DMS114 treated with DMSO at 0.1 percent for 48 hours (cell line): Measurements from ENCODE around the gene FAM124A.

Experiments used
- DNase-seq: peaks from one replicate; lab custom pipeline; 2025; ENCODE audit not compliant: unreplicated experiment; lab: John Stamatoyannopoulos, UW

FAM124A gene

DNA sequence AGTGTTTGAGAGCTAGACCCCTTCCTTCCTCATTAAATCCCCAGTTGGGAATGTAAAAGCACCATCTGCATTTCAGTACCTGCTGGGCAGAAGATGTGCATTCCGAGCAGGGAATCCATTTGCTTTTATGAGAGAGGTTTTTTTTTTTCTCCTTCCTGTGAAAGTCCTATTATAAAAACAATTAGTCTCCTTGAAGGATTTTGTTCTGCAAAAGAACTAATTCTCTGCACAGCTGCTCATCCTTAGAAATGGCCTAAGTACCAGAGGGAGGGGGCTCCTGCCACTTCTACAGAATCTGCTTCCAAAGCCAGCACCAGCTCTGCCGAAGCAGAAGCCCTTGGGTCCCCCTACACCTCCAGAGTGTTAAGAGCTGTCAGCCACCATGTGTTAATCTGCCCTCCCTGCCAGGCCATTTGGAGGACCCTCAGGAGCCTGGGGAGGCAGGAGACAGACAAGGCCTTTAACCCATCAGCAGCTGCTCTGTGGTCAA, 80.9 kb downstream of the FAM124A start:
- DNase-seq, result no peak

DNA sequence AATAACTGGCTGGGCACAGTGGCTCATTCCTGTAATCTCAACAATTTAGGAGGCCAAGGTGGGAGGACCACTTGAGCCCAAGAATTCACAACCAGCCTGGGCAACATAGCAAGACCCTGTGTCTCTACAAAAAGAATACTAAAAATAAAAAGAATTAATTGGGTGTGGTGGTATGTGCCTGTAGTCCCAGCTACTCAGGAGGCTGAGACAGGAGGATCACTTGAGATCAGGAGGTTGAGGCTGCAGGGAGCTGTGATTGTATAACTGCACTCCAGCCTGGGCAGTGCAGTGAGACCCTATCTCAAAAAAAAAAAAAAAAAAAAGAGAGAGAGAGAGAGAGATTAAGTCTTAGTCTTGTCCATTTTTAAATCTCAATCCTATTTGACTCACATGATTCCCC, 81.7 kb downstream of the FAM124A start:
- DNase-seq, result no peak

DNA sequence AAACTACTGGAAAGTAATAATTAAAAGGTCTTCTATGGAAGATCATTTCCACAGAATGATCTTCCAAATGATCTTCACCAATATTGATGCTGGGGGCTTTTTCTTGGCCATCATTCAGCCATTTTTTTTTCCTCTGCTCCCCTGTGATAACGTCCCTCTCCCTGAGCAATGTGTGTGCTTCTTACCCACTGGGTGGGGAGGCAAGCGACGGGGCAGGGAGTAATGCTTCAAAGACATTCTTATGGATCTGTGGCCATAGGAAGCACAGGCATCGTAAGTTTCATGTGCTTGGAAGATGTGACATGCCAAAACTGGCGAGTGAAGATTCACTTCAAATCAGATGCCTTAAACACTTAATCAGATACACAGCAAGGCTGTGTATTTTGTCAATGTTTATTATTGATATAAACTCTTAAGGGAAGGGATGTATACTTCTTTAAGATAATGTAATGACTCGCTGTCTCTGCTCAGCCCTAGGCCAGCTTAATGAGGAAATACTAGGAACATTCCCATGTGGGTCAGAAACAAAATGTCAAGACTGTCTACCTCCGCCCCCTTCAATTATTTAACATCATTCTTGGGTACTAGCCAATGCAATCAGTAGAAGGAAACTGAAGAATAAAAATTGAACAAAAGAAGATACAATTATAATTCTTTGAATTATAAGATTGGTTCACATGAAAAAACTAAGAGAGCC, 83.2 kb downstream of the FAM124A start:
- DNase-seq, result no peak

DNA sequence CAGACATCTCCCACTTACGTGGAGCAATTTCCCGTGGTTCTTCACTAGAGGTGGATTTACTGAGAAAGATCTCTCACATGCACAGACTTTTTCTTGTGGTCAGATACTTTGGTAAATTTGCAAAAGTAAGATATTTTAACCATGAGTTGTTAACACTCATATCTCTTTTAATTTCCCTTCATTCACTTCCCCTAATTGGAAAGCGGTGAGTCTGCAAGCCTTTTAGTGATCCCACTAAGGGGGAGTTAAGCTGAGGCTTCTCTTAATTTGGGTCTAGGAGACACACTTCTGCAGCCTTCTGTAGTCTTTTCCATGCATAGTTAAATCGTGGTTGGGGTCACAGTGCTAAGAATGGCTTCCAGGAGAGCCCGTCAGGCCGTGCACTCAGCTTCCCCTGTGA, 86.6 kb downstream of the FAM124A start:
- no peak for DNase-seq

DNA sequence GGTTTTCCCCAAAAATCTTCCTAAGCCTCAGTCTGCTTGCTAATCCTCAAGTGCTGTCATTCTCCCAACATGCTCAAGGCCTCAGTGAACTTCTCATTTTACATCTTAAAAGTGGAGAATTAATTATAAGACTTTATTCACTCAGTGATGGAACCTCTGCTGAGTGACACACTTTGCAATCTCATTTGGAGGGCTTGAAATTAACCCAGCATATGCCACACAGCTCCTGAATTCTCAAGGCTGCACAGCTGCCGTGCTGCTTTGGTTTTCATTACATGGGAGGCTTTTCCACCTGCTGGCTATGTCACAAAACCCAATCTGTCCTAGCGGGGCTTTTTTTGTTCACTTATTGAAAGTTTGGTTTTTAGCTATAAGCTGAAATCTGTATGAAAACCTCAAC, 89.0 kb downstream of the FAM124A start:
- no peak for DNase-seq

DNA sequence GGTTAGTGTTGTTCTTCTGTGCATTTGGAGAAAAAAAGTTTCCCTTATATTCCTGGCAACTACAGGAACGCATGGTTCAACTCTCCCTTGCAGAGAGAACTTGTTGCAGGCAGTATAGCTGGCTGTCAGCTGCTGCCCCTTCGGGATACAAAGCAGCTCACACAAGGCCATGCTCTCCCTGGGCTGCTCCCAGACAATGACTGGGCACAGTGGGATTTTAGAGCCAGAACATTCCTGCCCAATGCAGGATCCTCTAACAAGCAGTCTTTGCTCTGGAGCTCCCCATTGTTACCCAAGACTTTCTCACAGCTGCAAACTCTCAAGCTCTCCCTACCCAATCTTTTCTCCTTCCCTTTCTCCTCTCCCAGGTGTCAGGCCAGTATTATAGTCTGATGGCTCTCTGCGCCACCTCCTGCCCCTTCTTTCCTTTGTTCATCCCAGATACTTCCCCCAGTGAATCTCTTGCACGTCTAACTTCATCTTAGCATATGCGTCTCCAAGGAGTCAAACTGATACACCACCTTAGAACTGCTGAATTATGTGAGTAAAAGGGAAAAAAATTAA, 89.8 kb downstream of the FAM124A start:
- no peak for DNase-seq

DNA sequence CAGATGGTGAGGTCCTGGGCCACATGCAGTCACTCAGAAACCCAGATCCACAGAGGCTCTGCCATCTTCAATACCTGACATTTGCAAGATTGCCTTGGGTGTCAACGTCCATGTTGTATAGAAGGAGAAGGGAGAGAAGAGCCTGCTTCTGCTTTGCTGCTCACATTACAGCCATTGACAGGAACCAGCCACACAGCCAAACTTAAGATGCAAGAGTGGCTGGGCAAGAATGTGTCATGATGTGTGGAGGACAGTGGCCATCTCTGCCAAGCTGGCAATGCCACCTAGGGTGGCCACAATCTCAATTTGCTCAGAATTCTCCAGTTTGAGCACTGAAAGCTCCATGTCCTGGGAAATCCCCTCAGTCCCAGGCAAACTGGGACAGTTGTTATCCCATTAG, 91.4 kb downstream of the FAM124A start:
- no peak for DNase-seq

DNA sequence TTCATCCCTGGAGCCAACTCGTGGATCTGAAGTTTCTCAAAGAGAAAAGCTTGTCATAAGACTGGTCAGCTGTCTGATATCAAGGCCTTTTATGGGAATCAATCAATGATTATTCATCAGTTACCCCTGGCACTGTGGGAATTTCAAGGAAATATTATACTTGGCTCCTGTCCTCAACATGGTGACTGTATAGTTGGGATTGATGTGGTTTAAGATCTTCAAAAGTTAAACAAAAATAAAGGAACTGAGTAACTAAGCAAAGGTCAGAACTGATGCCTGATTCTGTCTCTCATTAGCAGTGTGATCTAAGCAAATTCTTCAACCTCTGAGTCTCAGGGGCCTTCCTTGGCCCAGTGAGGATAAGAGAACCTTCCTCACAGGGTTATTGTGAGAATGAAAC, 95.1 kb downstream of the FAM124A start:
- no peak for DNase-seq

DNA sequence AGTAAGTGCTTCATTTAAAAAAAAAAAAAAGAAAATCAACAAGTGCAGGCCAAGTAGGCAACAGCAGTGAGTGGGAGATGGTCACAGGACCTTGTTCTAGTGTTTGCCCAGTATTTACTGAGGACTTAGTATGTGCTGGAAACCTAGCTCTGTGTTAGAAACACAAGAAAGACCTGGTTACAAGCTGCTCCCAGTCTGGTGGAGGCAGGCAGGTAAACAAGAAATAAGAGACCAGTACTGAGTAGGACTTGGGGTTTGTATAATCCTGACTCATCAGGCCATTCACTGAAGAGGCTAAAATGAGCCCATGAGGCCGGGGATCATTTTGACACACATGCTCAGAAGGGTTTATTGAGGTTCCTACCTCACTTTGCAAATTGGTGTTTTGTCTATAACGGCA, 95.8 kb downstream of the FAM124A start:
- DNase-seq, result no peak

DNA sequence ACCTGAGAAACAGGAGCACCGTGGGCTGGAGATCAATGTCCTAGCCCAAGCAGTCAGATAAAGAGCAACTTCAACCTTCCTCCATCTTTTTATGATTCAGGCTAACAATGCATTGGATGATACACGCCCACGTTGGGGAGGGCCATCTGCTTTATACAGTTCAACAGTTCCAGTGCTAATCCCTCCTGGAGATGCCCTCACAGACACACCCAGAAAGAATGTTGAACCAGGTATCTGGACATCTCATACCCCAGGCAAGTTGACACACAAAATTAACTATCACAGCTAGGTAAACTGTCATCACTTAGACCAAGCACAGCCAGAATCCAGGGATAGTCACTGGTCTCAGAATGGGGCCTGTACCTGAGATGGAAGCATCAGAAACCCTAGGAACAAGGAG, 96.7 kb downstream of the FAM124A start:
- DNase-seq, result no peak

DNA sequence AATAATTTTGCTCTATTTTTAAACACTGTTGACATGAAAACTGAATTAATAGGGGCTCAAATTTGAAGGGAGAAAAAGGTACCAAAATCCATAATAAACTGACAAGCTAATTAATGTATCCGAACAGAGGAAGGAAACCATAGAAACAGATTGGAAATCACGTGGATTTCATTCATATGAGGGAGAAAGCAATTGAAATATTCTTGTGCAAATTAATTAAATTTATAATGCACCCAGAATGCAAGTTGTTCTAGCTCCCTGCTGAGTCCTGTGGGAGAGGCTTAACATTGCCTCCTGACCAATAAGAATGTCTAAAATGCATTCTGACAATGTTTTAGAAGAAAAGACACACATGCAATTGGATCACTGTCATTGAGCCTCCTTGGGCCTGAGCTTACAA, 99.6 kb downstream of the FAM124A start:
- no peak for DNase-seq

DNA sequence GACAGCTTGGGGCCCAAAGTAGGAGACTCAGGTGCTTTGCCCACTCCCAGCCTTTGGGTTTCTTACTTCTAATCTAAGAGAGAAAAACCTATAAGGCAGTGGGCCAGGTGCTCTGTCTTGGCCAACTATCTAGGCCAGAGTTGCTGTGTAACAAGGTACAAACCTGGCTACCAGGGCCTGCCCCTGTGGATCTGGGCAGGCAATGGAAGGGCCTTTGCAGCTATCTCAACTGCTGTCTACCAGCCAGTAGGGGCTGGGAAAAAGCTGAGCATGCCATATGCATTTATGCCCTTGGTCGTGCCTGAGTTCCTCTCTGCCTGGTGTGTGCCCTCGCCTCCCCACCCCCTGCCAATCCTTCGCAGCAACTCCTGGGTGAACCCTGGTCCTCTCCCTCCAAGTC, 100.6 kb downstream of the FAM124A start:
- DNase-seq, result no peak

DNA sequence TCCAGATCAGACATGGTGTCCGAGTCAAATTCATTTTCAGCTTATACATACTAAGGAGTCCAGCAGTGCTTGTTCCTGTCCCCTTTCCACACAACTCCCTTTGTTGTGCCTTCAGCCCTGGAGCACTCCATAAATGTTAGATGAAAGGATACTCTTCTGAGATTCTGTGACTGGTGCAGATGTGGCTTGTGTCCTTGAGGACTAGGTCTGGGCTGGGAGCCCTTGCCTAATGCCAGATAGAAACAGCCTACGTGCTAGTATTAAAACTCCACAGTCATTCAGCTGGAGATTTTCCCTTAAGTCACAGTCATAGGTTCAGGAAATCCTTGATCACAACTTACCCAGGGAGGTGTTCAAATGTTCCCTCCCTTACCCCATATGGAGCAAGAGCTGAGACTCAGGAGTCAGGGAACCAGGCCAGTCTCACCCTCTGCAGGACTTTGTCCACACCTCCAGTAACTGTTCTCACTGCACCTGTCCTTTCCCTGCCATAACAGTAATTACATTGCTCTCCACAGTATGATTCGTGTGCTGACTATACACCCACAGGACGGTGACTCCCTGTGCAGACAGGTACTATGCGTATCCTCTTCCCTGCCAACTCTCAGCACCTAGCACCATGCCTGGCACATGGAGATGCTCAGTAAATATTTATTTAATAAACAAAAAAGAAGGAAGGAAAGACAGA, 101.8 kb downstream of the FAM124A start:
- no peak for DNase-seq

DNA sequence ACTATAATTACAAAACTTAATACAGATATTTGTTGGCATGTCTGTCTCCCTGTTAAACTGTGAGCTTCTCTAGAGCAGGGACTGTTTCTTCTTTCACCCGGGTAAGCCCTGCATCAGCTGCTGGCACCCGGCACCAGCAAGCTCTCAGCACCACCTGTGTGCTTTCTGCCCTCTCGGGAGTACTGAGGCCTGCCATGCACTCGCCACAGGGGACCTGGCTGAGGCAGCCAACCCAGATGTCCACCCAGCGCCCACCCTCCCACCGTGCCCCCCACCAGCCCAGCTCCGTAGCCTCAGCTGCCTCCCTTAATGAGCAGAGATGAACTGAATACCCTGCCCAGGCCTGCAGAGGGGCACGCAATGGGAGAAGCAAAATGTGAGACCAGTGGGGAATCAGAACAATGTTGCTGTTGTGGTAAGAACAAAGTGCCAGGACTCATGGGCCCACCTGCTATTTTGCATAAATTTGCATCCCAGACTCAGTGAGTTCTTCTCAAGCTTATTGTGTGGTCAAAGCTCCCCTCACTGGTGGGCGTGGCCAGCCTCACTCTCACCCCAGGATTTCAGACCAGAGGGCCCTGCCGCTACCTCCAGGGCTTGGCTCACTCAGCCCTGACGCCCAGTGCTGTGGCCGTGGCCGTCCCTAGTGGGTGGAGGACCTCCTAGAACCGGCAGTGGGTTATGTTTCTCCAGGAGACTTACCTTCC, 102.7 kb downstream of the FAM124A start:
- no peak for DNase-seq

DNA sequence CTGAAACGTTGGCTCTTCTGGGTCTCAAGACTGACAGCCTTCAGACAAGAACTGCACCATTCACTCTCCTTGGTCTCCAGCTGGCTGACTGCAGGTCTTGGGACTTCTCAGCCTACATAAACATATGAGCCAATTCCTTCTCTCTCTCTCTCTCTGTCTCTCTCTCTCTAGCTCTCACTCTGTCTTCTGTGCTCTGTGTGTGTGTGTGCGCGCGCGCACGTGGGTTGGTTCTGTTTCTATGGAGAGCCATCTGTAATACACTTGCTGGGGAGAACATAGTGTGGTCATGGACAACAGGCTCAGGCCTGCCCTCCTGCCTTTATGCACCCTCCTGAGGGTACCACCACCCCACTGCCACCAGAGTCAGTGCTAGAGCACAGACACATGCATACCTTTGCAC, 103.6 kb downstream of the FAM124A start:
- DNase-seq, result no peak

DNA sequence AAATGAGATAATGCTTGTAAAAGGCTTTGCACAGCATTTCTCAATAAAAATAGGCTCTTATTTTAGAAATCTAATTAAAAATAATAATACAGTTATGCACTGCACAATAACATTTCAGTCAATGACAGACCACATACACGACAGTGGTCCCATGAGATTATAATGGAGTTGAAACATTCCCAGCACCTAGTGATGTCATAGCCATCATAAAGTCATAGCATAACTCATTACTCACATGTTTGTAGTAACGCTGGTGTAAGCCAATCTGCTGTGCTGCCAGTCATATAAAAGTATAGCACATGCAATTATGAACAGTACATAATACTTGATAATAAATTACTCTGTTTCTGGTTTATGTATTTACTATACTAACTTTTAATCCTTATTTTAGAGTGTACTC, 104.6 kb downstream of the FAM124A start:
- no peak for DNase-seq

DNA sequence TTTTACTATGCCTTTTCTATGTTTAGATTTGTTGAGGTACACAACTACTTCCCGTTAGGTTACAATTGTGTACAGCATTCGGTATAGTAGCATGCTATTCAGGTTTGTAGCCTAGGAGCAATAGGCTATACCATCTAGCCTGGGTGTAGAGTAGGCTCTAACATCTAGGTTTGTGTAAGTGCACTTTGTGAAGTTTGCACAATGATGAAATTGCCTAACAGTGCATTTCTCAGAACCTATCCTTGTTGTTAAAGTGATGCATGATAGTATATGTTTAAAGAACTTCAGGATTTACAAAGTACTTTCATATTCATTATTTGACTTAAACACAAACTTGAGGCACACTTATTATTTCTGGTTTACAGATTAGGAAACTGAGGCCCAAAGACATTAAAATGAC, 105.8 kb downstream of the FAM124A start:
- no peak for DNase-seq

DNA sequence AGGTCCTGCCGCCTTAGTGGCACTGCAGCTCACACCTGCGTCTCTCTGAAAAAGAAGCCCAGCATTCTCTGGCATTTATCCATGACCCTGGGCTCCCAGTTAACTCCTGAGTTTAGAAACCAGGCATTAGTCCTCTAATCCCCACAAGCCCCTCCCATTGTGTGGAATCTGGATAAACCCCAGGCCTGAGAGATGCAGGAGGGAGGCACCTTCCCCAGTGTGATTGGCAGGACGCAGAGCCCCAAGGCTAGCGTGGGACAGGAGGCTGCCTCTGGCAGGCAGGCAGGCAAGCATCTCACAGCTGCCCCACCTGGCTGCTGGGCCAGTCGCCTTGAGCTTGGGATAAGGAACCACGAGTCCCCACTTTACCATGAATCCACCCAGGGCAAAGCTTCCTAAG, 106.3 kb downstream of the FAM124A start:
- no peak for DNase-seq

DNA sequence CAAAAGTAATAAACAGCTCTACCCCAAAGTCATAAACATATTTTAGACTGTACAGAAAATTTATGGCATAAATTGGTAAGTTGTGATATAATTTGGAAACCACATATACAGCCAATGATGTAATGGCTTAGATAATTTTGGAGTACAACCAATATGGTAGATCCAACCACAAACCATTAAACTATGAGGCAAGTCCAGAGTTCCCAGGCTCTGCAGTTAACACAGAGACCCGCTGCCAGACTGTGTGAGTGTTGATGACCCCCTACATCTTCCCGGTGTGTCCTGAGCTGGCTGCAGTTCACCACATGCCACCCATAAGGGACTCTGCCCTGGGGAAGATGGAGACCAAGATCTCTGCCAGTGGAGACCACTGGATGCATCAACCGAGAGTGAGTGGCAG, 107.4 kb downstream of the FAM124A start:
- no peak for DNase-seq

DNA sequence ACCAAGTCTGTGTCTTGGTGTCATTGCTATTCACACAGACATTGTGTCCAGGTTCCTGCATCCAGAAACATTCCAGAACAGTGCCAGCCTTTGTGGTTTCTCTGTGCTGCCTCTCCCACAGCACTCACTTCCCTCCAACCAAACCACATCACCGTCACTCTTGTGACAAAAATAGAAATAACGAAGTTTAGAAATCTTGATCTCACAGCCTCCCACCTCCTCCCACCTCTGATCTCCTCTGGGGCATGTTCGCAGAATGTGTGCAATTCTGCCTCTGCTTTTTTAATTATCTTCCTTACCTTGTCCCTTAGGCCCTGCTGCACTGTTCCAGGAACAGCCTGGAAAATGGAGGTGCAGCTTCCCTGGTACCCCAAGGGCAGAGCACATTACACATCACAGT, 108.6 kb downstream of the FAM124A start:
- DNase-seq, result no peak

DNA sequence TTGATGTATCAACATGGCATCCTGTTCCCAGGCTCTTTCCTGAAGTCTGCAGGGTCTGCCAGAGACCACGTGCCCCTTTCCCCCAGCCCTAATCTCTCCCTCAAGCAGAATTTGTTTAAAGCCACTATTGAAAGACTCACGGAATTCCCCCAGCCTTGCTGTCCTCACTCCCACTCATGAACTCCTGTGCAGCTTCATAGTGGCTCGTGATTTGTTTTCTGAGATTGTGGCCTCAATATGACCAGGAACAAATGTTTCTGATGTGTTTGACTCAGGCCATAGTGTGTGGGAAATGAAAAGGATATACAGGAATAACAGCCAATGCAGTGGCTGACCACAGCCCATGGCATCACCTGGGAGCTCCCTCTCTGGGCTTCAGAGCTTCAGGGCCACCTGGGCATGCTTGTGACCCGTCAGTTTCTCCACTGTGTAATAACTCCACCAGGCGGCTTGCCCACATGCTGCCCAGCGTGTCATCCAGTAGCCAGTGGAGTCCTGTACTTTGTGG, 109.2 kb downstream of the FAM124A start:
- no peak for DNase-seq
